Retinal pigment epithelial cell (primary cell): ENCODE results near the gene ZNF493.
A peak's percentile ranks its signal among the peaks of the same experiment; 100 is the strongest.

Experiments
- DNase-seq: peaks from one replicate; pipeline ENCODE4 v3.0.0-alpha.2; 2010; ENCODE audit warnings: low read depth
- H3K4me3 ChIP-seq: 2 replicates; pipeline ENCODE4 v1.5.1; 2011; ENCODE audit warnings: mild to moderate bottlenecking, low read length, control low read depth, moderate library complexity
- TF ChIP-seq, protein P1 (sequence below): conservative IDR thresholded peaks from 2 replicates; pipeline ENCODE4 v1.5.1; 2011; ENCODE audit warnings: low read depth, low read length, control low read depth, inconsistent platforms

The ZNF493 gene

DNA sequence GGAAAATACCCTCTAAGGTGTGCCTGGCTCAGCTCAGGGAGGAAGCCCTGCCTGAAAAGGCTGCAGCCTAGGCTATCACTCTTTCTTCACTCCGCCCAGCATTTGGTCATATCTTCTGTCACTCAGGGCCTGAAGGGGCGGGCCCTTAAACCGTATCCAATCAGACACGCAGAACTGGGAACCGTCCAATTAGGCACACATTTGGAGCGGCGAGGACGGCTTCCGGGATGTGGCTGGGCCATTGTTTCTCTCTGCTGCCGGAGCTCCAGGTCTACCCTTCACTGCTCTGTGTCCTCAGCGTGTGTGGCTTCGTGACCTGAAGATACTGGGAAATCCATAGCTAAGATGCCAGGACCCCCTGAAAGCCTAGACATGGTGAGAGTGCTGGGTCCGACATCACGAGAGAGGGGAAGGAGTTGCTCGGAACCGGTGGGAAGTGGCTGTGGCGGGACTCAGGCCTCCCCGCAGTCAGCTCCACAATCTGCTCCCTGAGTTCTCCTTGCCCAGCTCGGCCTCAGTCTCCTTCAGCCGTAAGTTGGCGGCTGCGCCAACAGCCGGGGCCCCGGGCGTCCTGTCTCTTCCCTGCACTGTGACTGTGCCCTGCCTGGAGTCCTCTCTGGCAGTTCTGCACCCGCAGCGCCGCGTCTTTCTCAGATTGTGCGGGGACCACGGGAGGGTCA, at the start of gene ZNF493:
Gene ZNF493, plus strand, starts transcription at position 241 of the 680 bp plus-strand sequence. Its CDS starts 105 bp downstream, at position 346.
- TF ChIP-seq, protein P1, sequence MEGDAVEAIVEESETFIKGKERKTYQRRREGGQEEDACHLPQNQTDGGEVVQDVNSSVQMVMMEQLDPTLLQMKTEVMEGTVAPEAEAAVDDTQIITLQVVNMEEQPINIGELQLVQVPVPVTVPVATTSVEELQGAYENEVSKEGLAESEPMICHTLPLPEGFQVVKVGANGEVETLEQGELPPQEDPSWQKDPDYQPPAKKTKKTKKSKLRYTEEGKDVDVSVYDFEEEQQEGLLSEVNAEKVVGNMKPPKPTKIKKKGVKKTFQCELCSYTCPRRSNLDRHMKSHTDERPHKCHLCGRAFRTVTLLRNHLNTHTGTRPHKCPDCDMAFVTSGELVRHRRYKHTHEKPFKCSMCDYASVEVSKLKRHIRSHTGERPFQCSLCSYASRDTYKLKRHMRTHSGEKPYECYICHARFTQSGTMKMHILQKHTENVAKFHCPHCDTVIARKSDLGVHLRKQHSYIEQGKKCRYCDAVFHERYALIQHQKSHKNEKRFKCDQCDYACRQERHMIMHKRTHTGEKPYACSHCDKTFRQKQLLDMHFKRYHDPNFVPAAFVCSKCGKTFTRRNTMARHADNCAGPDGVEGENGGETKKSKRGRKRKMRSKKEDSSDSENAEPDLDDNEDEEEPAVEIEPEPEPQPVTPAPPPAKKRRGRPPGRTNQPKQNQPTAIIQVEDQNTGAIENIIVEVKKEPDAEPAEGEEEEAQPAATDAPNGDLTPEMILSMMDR, result no peak
- DNase-seq, result peak; percentile 89
- H3K4me3 ChIP-seq, result peak within 1 kb of the TSS; percentile 94

DNA sequence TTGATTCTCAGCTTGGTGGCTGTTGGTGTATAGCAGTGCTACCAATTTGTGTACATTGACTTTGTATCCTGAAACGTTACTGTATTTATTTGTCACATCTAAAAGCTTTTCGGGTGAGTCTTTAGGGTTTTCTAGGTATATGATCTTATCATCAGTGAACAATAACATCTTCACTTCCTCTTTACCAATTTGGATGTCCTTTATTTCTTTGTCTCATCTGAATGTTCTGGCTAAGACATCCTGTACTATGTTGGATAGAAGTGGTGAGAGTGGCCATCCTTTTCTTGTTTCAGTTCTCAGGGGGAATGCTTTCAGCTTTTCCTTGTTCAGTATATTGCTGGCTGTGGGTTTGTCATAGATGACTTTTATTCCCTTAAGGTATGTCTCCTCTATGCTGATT, 44.1 kb upstream of the ZNF493 start:
- no peak overlapping the region for H3K4me3 ChIP-seq
- TF ChIP-seq, protein P1, result no peak
- no peak for DNase-seq

DNA sequence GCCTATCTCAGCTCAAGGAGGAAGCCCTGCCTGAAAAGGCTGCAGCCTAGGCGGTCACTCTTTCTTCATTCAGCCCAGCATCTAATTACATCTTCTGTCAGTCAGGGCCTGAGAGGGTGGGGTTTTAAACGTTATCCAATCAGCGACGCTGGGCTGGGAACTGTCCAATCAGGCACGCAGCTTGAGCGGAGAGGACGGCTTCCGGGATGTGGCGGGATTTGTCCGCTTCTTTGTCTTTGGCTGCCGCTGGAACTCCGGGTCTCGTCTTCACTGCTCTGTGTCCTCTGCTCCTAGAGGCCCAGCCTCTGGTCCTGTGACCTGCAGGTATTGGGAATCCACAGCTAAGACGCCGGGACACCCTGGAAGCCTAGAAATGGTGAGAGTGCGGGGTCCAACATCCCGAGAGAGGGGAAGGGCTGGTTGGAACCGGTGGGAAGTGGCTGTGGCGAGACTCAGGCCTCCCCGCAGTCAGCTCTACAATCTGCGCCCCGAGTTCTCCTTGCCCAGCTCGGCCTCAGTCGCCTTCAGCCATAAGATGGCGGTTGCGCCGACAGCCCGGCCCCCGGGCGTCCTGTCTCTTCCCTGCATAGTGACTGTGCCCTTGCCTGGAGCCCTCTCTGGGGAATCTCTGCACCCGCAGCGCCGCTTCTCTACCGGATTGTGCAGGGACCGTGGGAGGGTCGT, 38.0 kb upstream of the ZNF493 start, which contains the start of gene ZNF738:
Gene ZNF738, plus strand, starts transcription at position 233 of the 684 bp plus-strand sequence. Its CDS starts 141 bp downstream, at position 374.
- peak within 1 kb of the TSS; percentile 93 for H3K4me3 ChIP-seq
- peak; percentile 87 for DNase-seq
- TF ChIP-seq, protein P1, result peak; percentile 12

DNA sequence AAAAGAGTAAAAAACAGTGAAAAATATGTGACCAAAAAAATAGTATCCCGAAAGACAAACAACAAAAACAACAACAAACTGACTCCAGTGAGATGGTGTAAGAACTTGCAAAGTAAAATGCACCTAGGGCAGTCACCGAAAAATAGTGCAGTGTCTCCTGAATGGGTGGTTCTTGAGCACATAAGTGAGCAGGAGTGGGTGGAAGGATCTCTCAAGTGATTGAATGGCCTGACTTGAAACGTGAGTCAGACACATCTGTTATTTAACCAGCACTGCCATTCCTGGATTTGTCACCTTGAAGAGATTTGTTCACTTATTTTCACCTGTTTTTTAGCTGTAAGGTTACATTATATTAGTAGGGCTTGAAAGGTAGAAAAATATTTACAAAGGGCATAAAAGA, 34.6 kb upstream of the ZNF493 start:
- TF ChIP-seq, protein P1, result no peak

DNA sequence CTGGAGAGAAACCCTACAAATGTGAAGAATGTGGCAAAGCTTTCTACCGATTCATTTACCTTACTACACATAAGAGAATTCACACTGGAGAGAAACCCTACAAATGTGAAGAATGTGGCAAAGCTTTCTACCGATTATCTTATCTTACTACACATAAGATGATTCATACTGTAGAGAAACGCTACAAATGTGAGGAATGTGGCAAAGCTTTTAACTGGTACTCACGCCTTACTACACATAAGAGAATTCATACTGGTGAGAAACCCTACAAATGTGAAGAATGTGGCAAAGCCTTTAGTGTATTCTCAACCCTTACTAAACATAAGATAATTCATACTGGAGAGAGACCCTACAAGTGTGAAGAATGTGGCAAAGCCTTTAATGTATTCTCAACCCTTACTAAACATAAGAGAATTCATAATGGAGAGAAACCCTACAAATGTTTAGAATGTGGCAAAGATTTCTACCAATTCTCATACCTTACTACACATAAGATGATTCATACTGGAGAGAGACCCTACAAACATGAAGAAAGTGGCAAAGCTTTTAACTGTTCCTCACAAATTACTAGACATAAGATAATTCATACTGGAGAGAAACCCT, 12.9 kb upstream of the ZNF493 start:
- no peak for DNase-seq
- H3K4me3 ChIP-seq, result no peak overlapping the region
- TF ChIP-seq, protein P1, result no peak

More for the DNA sequence above, 34.6 kb upstream of the ZNF493 start:
- DNase-seq, result no peak
- no peak overlapping the region for H3K4me3 ChIP-seq

DNA sequence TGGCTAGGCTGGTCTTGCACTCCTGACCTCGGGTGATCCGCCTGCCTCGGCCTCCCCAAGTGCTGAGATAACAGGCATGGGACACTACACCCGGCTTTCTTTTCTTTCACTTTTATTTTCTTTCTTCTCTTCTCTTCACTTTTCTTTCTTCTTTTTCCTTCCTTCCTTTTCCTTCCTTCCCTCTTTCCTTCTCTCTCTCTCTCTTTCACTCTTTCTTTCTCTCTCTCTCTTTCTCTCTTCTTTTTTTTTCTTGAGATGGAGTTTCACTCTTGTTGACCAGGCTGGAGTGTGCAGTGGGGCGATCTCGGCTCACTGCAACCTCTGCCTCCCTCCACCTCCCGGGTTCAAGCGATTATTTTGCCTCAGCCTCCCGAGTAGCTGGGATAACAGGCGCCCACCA, 812 bp upstream of the ZNF493 start:
- H3K4me3 ChIP-seq, result no peak overlapping the region
- no peak for DNase-seq
- TF ChIP-seq, protein P1, result no peak
